ENCODE measurements around the gene SDHD.

GRCh38 chr11:112103446-112103845 is 16.8 kb downstream of the SDHD start:
- TF ChIP-seq, protein P1, sequence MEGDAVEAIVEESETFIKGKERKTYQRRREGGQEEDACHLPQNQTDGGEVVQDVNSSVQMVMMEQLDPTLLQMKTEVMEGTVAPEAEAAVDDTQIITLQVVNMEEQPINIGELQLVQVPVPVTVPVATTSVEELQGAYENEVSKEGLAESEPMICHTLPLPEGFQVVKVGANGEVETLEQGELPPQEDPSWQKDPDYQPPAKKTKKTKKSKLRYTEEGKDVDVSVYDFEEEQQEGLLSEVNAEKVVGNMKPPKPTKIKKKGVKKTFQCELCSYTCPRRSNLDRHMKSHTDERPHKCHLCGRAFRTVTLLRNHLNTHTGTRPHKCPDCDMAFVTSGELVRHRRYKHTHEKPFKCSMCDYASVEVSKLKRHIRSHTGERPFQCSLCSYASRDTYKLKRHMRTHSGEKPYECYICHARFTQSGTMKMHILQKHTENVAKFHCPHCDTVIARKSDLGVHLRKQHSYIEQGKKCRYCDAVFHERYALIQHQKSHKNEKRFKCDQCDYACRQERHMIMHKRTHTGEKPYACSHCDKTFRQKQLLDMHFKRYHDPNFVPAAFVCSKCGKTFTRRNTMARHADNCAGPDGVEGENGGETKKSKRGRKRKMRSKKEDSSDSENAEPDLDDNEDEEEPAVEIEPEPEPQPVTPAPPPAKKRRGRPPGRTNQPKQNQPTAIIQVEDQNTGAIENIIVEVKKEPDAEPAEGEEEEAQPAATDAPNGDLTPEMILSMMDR (IDR thresholded peaks at IDR 0.05; ENCODE audit: poor library complexity), result no peak
- TF ChIP-seq EZH2phosphoT487 (IDR thresholded peaks at IDR 0.05; ENCODE audit: low read depth, severe bottlenecking, unreplicated experiment) (no peak), EZH2 (IDR thresholded peaks at IDR 0.05; ENCODE audit: borderline replicate concordance) (no peak)

All from hepatocyte (in vitro differentiated cells).